Bronchial epithelial cell (primary cell): ENCODE measurements around the gene HOXD10. TPM values are rescaled to one million over a fixed set of nuclear protein-coding genes. Genes with fewer than 3 reads are reported as not detected.

ENCODE experiments used
- DNase-seq: peaks from one replicate; pipeline ENCODE4 v3.0.0-alpha.2; 2010; ENCODE audit warnings: low read depth
- FAIRE-seq: peaks from 2 replicates; lab custom pipeline; 2011; peaks lifted over from hg19 to GRCh38; lab: Jason Lieb, UNC
- H3K27me3 ChIP-seq: 2 replicates; pipeline ENCODE4 v1.5.1; 2011; ENCODE audit warnings: low read length; ENCODE audit not compliant: control insufficient read depth, insufficient read depth
- H3K36me3 ChIP-seq: 2 replicates; pipeline ENCODE4 v1.5.1; 2011; ENCODE audit warnings: low read length; ENCODE audit not compliant: control insufficient read depth, insufficient read depth
- H3K4me3 ChIP-seq: 2 replicates; pipeline ENCODE4 v1.5.1; 2011; ENCODE audit warnings: mild to moderate bottlenecking, low read depth, low read length, control low read depth
- total RNA-seq: library from RNA; depleted of rRNA; stranded (reverse); fragments of >200 nt; gene quantifications from 2 replicates; pipeline ENCODE4 v1.2.1, GENCODE V29; 2014
- TF ChIP-seq, protein P1 (sequence below): IDR thresholded peaks from 2 replicates; pipeline ENCODE4 v1.5.1; 2011; ENCODE audit warnings: mild to moderate bottlenecking, moderate library complexity, low read length, control low read depth, inconsistent platforms; ENCODE audit not compliant: insufficient read depth, severe bottlenecking

HOXD10 gene
- total RNA-seq, 1 donor from 2014 or later, result not detected

- no peak overlapping the region for H3K4me3 ChIP-seq
- H3K27me3 ChIP-seq, result peaks cover 80% of the 10 kb centered on the region
- DNase-seq (no peak), FAIRE-seq (peak; percentile 52)
- TF ChIP-seq, protein P1, sequence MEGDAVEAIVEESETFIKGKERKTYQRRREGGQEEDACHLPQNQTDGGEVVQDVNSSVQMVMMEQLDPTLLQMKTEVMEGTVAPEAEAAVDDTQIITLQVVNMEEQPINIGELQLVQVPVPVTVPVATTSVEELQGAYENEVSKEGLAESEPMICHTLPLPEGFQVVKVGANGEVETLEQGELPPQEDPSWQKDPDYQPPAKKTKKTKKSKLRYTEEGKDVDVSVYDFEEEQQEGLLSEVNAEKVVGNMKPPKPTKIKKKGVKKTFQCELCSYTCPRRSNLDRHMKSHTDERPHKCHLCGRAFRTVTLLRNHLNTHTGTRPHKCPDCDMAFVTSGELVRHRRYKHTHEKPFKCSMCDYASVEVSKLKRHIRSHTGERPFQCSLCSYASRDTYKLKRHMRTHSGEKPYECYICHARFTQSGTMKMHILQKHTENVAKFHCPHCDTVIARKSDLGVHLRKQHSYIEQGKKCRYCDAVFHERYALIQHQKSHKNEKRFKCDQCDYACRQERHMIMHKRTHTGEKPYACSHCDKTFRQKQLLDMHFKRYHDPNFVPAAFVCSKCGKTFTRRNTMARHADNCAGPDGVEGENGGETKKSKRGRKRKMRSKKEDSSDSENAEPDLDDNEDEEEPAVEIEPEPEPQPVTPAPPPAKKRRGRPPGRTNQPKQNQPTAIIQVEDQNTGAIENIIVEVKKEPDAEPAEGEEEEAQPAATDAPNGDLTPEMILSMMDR, result no peak
- no peaks in the 10 kb centered on the region for H3K36me3 ChIP-seq
Measured at GRCh38 chr2:176088937-176089842, 27.4 kb upstream of the HOXD10 start.

DNA sequence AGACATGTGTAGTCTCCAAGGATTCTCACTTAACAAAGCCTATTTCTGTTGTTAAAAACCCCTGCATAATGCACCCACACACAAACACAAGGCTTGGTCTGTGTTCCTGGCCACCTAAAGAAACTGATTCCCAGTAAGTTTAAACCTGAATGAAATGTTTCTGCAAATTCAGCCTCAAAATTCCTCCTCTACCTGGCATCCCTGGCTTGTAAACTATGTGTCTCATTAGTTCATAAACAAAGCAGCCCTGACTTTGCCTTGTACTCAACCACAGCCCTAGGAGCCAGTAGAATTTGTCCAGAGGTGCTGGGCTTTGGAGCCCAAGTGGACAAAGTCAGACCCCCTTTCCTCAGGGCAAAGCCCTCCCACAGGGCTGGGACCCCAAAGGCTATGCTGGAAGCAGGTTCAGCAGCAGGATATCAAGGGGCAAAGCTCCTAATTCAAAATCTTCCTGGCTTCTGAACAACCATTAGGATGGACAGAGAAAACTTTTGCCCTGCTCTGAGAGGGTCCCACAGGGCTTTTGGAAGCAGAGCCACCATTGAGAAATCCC, 26.7 kb upstream of the HOXD10 start:
- Histone ChIP-seq H3K27me3 (peaks cover 79% of the 10 kb centered on the region), H3K4me3 (no peak overlapping the region), H3K36me3 (no peaks in the 10 kb centered on the region)
- DNase-seq (no peak), FAIRE-seq (no peak)
- TF ChIP-seq, protein P1, result no peak

DNA sequence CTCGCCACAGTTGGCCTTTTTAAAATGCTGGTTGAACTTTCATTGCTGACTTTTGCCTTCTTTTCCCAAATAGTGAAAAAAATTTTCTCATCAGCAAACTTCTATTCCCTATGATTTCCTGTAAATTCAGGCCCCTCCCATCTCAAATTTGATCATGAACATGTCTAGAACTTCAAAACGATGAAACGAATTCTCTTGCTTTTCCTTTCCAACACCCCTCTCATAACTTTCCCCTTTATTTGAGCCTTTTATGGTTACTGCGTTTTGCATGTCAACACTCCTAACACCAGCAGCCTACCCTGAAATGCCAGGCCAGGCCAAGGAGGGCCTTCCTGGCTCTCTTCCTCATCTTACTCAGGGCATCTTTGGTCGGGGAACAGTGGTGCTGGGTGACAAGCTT, 25.7 kb upstream of the HOXD10 start:
- peaks cover 72% of the 10 kb centered on the region for H3K27me3 ChIP-seq
- no peak for DNase-seq
- TF ChIP-seq, protein P1, result no peak

DNA sequence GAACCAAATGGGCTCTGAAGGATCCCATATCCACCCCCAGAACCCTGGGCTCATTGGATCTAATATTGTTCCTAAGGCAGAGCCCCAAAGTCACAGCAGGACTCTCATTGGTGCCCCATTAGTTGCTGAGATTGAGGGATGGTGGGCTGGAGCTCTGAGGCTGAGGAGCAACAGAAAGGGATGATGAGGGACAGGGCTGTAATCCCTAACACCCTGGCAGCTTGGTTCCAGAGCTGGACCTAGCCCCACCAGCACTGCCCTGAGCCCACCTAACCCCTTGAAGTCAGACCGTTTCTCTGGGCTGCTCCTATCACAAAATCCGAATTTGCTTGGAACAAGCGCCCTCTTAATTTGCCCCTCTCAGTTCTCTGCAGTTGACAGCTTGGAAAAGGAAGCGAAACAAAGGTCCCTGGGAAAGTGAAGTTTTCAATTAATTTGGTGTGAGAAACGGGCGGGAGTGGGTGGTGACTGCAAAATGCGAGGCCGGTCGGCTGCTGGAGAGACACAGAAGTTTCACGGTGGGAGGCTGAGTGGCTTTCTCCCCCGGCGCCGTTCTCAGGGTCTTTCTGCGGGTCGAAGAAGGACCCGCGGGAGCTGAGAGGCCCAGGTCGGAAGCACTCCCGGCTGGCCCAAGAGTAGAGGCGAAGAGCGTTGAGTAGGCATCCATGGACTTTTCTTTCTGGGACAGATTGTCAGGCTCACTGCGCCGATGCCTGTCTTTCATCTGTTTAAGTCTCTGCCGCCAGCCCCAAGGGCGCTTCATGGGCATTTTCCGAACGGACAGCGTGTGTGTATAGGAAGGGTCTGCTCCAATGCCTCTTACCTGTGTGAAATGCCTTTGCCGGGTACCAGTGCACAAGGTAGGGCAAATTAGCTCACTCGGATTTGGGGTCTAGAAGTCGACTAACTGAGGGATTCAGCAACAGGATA, 25.0 kb upstream of the HOXD10 start:
- no peak for DNase-seq
- Histone ChIP-seq H3K27me3 (peaks cover 68% of the 10 kb centered on the region), H3K4me3 (no peak overlapping the region), H3K36me3 (no peaks in the 10 kb centered on the region)
- TF ChIP-seq, protein P1, result no peak
- no peak for FAIRE-seq

More for the DNA sequence above, 25.7 kb upstream of the HOXD10 start:
- no peak for FAIRE-seq
- H3K36me3 ChIP-seq, result no peaks in the 10 kb centered on the region
- H3K4me3 ChIP-seq, result no peak overlapping the region

DNA sequence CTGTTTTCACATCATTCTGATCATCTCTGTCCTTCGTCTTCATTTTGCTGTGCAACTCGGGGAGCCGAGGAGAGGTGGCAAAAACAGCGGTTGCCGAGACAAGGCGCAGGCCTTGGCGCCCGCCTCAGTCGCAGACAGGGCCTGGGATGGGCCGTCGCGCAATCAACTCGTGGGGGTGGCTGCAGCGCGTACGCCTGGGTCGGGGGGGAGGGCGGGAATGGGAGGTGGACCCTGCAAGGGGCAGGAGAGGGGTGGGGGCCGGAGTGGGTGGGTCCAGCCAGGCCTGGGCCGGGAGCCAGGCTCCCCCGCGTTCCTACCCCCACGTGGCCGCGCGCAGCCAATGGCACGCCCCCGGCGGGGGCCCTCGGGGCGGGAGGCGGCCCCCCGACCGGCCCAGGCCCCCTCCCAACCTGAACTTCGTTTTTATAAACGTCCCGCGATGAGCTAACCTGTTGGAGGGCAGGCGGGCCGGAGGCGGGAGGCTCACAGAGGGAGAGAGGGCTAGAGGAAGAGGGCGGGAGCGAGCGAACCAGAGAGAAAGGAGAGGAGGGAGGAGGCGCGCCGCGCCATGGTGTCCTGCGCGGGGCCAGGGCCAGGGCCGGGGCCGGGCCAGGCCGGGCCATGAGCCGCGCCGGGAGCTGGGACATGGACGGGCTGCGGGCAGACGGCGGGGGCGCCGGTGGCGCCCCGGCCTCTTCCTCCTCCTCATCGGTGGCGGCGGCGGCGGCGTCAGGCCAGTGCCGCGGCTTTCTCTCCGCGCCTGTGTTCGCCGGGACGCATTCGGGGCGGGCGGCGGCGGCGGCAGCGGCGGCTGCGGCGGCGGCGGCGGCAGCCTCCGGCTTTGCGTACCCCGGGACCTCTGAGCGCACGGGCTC, 24.1 kb upstream of the HOXD10 start, which contains the start of gene HOXD13:
Gene HOXD13, plus strand, starts transcription at position 452 of the 875 bp plus-strand sequence. Its CDS starts 170 bp downstream, at position 622.
- Histone ChIP-seq H3K4me3 (no peak within 1 kb of the TSS), H3K27me3 (peaks cover 72% of the 10 kb centered on the region), H3K36me3 (no peaks in the 10 kb centered on the region)
- no peak for FAIRE-seq
- TF ChIP-seq, protein P1, result no peak
- DNase-seq, result no peak
